Fibroblast of lung (primary cell): ENCODE data around the gene BEST4.

Experiments used
- EZH2 ChIP-seq: IDR thresholded peaks from 2 replicates; pipeline ENCODE4 v1.5.1; 2012; ENCODE audit warnings: low read length, control low read depth, mild to moderate bottlenecking; ENCODE audit errors: missing control alignments
- TF ChIP-seq, protein P1 (sequence below), 2 donors: IDR thresholded peaks in 1 of 2; conservative IDR thresholded peaks in 1 of 2; 1 replicate in 1 of 2; 2 replicates in 1 of 2; pipeline ENCODE4 v1.5.1; 2011 to 2012; ENCODE audit warnings: low read length in 2 of 2, control low read depth in 1 of 2, inconsistent platforms in 1 of 2, low read depth in 1 of 2, mild to moderate bottlenecking in 1 of 2

GRCh38 chr1:44780583-44781121, 7.3 kb downstream of the BEST4 start:
- TF ChIP-seq, protein P1, sequence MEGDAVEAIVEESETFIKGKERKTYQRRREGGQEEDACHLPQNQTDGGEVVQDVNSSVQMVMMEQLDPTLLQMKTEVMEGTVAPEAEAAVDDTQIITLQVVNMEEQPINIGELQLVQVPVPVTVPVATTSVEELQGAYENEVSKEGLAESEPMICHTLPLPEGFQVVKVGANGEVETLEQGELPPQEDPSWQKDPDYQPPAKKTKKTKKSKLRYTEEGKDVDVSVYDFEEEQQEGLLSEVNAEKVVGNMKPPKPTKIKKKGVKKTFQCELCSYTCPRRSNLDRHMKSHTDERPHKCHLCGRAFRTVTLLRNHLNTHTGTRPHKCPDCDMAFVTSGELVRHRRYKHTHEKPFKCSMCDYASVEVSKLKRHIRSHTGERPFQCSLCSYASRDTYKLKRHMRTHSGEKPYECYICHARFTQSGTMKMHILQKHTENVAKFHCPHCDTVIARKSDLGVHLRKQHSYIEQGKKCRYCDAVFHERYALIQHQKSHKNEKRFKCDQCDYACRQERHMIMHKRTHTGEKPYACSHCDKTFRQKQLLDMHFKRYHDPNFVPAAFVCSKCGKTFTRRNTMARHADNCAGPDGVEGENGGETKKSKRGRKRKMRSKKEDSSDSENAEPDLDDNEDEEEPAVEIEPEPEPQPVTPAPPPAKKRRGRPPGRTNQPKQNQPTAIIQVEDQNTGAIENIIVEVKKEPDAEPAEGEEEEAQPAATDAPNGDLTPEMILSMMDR (conservative IDR thresholded peaks at IDR 0.05 in 1 of 2, IDR thresholded peaks at IDR 0.05 in 1 of 2; ENCODE audit: low read depth in 1 of 2, low read length in 2 of 2) = no peak
- TF ChIP-seq EZH2 = no peak
